NCI-H69 (cell line): Measurements from ENCODE around the gene SPAG4.

Experiments used
- DNase-seq: peaks from one replicate; lab custom pipeline; 2025; lab: John Stamatoyannopoulos, UW

Gene SPAG4

GRCh38 chr20:35657271-35657670 is 41.6 kb downstream of the SPAG4 start:
- no peak for DNase-seq

GRCh38 chr20:35660122-35660937 is 44.7 kb downstream of the SPAG4 start:
- DNase-seq: no peak

- no peak for DNase-seq
These were observed 45.4 kb downstream of the SPAG4 start for GRCh38 chr20:35661053-35661452.

- no peak for DNase-seq
These were observed 46.3 kb downstream of the SPAG4 start for GRCh38 chr20:35661908-35662307.

- DNase-seq: no peak
These were observed 46.9 kb downstream of the SPAG4 start for GRCh38 chr20:35662551-35662950.

GRCh38 chr20:35663516-35664465 is 48.2 kb downstream of the SPAG4 start:
- peak; percentile 79 for DNase-seq

- DNase-seq: peak; percentile 98
These were observed 49.0 kb downstream of the SPAG4 start, which contains the start of the genes CPNE1 and RBM12 for GRCh38 chr20:35664466-35665206. Gene CPNE1 (minus strand): TSS chr20:35664900. CDS start chr20:35632923, 31,977 bp downstream. Gene RBM12 (minus strand): TSS chr20:35664900. CDS start chr20:35655322, 9,578 bp downstream.

GRCh38 chr20:35665949-35666288 is 50.3 kb downstream of the SPAG4 start:
- no peak for DNase-seq

- DNase-seq: no peak
These were observed 53.6 kb downstream of the SPAG4 start for GRCh38 chr20:35669221-35669620.

GRCh38 chr20:35669681-35670080 is 54.1 kb downstream of the SPAG4 start:
- DNase-seq: no peak
